Thoracic aorta (tissue), 2 donors: Measurements from ENCODE around the gene ASB7. TPM values are rescaled to one million over a fixed set of nuclear protein-coding genes. Genes with fewer than 3 reads are reported as not detected.

ENCODE experiments used
- ATAC-seq: fragments of 150-250 bp; one replicate; pipeline ENCODE4 v1.8.0; 2017; ENCODE audit warnings: low read depth; ENCODE audit not compliant: insufficient number of reproducible peaks, low FRiP score
- DNase-seq: peaks from one replicate; pipeline ENCODE4 v3.0.0-alpha.2; 2020; ENCODE audit warnings: low spot score
- H3K27ac ChIP-seq, 2 donors: fragments of 200-600 bp; sonication (generic); 1 replicate in 1 of 2; 2 replicates in 1 of 2; pipeline ENCODE4 v1.5.1; 2016; ENCODE audit warnings: mild to moderate bottlenecking in 2 of 2, moderate library complexity in 2 of 2
- H3K27me3 ChIP-seq: fragments of 200-600 bp; sonication (generic); replicated peaks from 2 replicates; pipeline ENCODE4 v1.6.0; 2016; ENCODE audit warnings: mild to moderate bottlenecking; ENCODE audit not compliant: insufficient read depth
- H3K36me3 ChIP-seq: fragments of 200-600 bp; sonication (generic); one replicate; pipeline ENCODE4 v1.5.1; 2016
- H3K4me1 ChIP-seq, 2 donors: fragments of 200-600 bp; sonication (generic); 1 replicate in 1 of 2; 2 replicates in 1 of 2; pipeline versions ENCODE4 v1.5.1 to v1.6.0; 2016; ENCODE audit warnings: low read depth in 2 of 2, mild to moderate bottlenecking in 1 of 2; ENCODE audit not compliant: control insufficient read depth in 1 of 2
- H3K4me3 ChIP-seq: fragments of 200-600 bp; sonication (generic); 2 replicates; pipeline ENCODE4 v1.5.1; 2016; ENCODE audit warnings: mild to moderate bottlenecking
- H3K9me3 ChIP-seq: fragments of 200-600 bp; sonication (generic); 2 replicates; pipeline ENCODE4 v1.5.1; 2016
- total RNA-seq, 2 donors: library from RNA; depleted of rRNA; stranded (reverse); fragments of >200 nt; gene quantifications; one replicate each; pipeline versions ENCODE4 v1.1.0 to v1.2.3, GENCODE V29; 2016
- TF ChIP-seq, protein P1 (sequence below): fragments of 200-600 bp; sonication (generic); IDR thresholded peaks from one replicate; pipeline ENCODE4 v1.5.1; 2019; ENCODE audit warnings: antibody characterized with exemption

ASB7 gene
- total RNA-seq, 2 donors from 2014 or later: 6.0 to 12.8 TPM

DNA sequence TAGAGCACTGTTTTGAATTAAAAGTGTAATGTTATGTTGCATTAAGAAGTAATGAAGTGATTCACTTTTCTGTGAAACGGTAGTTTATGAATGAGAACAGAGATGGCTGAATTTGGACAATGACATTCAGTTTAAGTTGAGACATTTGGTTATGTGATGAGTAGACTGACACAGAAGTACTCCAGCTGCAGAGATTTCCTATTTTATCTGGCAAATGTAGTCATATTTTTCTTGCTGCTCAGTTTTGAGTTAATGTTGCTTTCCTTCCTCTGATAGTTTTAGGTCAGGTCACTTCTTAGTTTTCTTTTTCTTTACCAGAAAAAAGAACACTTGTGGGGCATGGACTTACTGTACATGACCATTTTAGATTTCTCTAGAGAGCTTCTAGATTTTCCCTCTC is 51.2 kb downstream of the ASB7 start:
- Histone ChIP-seq H3K27me3 (no peaks in the 10 kb centered on the region), H3K4me1 (no peaks in the 10 kb centered on the region), H3K36me3 (no peaks in the 10 kb centered on the region), H3K9me3 (no peaks in the 10 kb centered on the region), H3K4me3 (no peak overlapping the region), H3K27ac (no peak overlapping the region)
- DNase-seq: no peak
- TF ChIP-seq, protein P1, sequence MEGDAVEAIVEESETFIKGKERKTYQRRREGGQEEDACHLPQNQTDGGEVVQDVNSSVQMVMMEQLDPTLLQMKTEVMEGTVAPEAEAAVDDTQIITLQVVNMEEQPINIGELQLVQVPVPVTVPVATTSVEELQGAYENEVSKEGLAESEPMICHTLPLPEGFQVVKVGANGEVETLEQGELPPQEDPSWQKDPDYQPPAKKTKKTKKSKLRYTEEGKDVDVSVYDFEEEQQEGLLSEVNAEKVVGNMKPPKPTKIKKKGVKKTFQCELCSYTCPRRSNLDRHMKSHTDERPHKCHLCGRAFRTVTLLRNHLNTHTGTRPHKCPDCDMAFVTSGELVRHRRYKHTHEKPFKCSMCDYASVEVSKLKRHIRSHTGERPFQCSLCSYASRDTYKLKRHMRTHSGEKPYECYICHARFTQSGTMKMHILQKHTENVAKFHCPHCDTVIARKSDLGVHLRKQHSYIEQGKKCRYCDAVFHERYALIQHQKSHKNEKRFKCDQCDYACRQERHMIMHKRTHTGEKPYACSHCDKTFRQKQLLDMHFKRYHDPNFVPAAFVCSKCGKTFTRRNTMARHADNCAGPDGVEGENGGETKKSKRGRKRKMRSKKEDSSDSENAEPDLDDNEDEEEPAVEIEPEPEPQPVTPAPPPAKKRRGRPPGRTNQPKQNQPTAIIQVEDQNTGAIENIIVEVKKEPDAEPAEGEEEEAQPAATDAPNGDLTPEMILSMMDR: no peak
- no peak for ATAC-seq

DNA sequence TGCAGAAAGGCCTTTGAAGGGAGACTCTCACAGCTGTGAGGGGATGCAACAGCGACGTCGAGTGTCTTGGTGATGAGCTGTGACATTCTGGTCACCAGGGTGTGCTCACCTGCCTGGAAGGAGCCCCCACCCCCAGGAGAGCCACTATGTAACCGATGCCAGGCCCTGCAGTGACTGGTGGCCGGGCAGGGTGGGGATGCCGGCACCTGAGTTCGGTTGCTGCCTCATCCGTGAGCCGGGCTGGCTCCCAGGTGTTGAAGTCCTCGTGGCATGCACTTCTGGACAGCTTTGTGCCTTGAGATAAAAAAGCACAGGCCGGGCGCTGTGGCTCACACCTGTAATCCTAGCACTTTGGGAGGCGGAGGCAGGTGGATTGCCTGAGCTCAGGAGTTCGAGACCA is 56.5 kb downstream of the ASB7 start:
- H3K27me3 ChIP-seq: no peaks in the 10 kb centered on the region
- no peak for DNase-seq
- H3K27ac ChIP-seq: no peak overlapping the region

DNA sequence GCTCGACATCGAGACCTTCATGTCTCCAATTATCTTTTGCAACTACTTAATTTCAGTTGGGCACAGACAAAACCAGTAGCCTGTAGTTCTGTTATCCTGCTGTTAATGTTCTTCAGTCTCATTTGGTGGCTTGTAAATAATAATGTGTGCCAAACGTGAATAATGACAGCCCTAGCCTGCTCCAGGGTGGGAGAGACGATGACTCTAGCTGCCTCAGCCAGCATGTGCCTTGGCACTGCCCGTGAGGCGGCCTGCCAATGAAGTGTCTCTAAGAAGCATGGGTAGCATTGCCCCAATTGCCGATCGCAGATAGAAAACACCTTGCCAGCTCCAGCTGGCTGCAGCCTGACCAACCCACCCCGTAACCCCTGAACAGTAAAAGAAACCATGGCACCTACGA is 58.8 kb downstream of the ASB7 start:
- H3K4me1 ChIP-seq: no peaks in the 10 kb centered on the region
- H3K27me3 ChIP-seq: no peaks in the 10 kb centered on the region
- H3K36me3 ChIP-seq: no peaks in the 10 kb centered on the region
- no peak overlapping the region for H3K4me3 ChIP-seq
- no peak for ATAC-seq
- H3K27ac ChIP-seq: no peak overlapping the region
- H3K9me3 ChIP-seq: no peaks in the 10 kb centered on the region
- TF ChIP-seq, protein P1: no peak
- no peak for DNase-seq

More for the DNA sequence above, 56.5 kb downstream of the ASB7 start:
- H3K4me3 ChIP-seq: no peak overlapping the region
- TF ChIP-seq, protein P1: no peak
- ATAC-seq: no peak
- no peaks in the 10 kb centered on the region for H3K9me3 ChIP-seq
- no peaks in the 10 kb centered on the region for H3K4me1 ChIP-seq
- no peaks in the 10 kb centered on the region for H3K36me3 ChIP-seq

DNA sequence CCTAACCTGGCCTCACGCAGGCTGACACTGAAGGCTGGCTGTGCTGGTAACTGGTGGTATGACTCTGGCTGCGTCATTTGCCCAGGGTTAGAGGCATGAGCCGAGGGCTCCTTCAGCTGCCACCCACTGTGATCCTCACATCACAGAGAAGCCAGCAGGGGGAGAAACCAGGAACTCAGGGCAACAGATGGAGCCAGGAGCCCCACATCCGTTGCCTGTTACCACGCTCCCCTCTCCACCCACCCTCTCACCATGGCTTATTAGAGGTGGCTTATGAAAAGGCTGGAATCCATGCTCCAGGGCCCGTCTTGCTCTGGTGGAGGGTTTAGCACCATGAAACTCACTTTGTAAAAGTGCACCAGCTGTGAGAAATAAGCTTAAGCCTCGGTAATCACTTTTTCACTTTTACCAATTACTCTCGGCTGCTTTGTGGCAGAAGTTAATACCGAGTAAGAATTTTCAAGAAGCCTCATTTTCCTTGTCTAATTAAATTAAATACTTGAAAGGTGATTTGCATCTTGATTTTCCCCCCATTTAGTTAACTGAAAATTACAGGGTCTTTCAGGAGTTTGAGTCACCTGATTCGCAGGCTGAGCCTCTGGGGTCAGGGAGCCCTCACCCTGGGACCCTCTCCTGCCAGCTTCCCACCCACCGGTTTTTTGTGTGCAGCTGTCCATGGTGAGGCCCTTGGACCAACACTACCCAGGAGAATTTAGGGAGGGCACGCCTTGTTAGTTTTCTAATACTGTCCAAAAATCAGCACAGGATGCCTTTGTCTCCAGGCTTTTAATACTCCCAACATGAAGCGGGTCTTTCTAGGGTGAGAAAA is 60.9 kb downstream of the ASB7 start:
- H3K27me3 ChIP-seq: no peaks in the 10 kb centered on the region
- H3K9me3 ChIP-seq: no peaks in the 10 kb centered on the region
- H3K27ac ChIP-seq: no peak overlapping the region
- TF ChIP-seq, protein P1: no peak
- H3K4me1 ChIP-seq: no peaks in the 10 kb centered on the region
- no peak overlapping the region for H3K4me3 ChIP-seq
- ATAC-seq (no peak), DNase-seq (no peak)
- H3K36me3 ChIP-seq: no peaks in the 10 kb centered on the region

DNA sequence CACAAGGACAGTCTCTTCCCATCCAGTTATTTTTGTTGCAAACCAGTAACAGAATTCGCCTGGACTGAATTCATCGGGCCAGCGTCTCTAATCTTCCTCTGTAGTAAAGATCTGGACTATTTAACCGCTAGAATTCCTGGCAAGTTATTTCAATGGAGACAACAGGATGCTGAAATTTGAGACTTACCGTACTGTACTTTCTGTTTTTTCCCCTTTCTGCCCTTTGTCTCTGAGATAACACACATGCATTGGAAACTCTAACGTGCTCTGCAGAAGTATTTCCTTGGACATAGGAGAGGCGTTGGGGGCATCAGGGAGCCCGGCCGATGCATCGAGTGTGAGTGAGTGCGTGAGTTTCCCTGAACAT is 61.5 kb downstream of the ASB7 start:
- no peak for DNase-seq
- no peak overlapping the region for H3K4me3 ChIP-seq

More for the DNA sequence above, 61.5 kb downstream of the ASB7 start:
- TF ChIP-seq, protein P1: no peak
- Histone ChIP-seq H3K9me3 (no peaks in the 10 kb centered on the region), H3K36me3 (no peaks in the 10 kb centered on the region), H3K27me3 (no peaks in the 10 kb centered on the region), H3K4me1 (no peaks in the 10 kb centered on the region), H3K27ac (no peak overlapping the region)
- no peak for ATAC-seq
